CD4-positive, alpha-beta T cell treated with Interleukin-15 for 4 hours (primary cell): Measurements from ENCODE around the gene COLQ.
"Not testable (repeated sequence)": the region's sequence is repeated elsewhere in the genome, so short reads cannot be mapped to it uniquely, and the experiment has no call there.

Source experiments
- DNase-seq: peaks from one replicate; pipeline ENCODE4 v3.0.0-alpha.2; 2020; ENCODE audit warnings: low spot score

The COLQ gene

GRCh38 chr3:15490158-15490557 is 31.3 kb downstream of the COLQ start:
- no peak for DNase-seq

GRCh38 chr3:15488002-15488401 is 33.5 kb downstream of the COLQ start:
- DNase-seq: no peak

- DNase-seq: no peak
Measured at GRCh38 chr3:15486979-15487378, 34.5 kb downstream of the COLQ start.

- DNase-seq: no peak
Measured at GRCh38 chr3:15486020-15486419, 35.5 kb downstream of the COLQ start.

GRCh38 chr3:15484551-15484950 is 37.0 kb downstream of the COLQ start:
- not testable (repeated sequence) for DNase-seq

DNA sequence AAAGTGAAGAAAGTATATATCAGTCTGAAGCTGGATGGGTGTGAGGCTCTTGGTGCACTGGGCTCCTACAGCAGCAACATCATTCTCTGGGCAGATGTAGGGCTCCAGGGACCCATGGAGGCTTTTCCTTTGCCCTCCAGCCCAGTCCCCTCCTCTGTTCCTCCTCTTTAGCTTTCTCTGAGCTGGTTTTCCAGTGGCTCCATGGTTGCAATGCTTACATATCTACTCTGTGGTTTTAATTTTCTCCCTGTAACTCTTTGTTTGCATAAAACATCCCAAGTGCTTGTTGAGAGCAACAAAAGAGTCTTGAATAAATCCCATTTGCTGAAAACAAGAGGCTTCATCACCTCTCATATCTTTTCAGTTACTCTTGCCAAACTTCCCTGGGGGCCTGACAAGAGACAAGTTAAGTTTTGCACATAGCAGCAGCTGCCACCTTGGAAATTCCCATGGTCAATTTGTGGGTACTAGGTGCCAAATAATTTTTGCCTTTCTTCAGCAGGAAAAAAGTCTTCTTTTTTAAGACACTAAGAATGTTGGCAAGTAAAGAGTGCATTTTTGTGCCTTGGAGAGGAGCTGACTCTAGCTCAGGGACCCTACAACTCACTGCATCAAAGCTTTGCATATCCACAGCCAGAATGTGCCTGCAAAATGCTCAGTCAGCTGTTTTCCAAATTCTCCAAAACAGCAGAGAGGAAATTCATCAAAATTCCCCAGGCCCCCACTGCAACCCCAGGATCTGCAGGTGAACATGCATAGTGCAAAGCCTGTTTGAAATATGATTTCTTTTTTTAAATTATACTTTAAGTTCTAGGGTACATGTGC is 41.9 kb downstream of the COLQ start:
- no peak for DNase-seq

DNA sequence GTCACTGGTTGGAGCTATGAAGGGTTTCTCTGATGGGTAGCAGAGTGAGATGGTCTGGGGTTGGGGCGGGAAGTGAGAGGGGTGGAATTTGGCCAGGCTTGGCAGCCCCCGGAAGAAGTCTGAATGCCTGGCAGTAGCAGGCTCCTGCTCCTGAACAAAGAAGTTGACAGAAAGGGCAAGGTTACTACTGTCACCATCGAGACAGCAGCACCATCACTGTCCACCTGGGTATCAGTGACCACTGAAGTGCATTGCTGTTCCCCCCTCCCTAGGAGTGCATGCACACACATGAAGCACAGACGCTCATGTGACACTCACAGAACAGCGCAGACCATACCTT is 42.9 kb downstream of the COLQ start:
- no peak for DNase-seq

DNA sequence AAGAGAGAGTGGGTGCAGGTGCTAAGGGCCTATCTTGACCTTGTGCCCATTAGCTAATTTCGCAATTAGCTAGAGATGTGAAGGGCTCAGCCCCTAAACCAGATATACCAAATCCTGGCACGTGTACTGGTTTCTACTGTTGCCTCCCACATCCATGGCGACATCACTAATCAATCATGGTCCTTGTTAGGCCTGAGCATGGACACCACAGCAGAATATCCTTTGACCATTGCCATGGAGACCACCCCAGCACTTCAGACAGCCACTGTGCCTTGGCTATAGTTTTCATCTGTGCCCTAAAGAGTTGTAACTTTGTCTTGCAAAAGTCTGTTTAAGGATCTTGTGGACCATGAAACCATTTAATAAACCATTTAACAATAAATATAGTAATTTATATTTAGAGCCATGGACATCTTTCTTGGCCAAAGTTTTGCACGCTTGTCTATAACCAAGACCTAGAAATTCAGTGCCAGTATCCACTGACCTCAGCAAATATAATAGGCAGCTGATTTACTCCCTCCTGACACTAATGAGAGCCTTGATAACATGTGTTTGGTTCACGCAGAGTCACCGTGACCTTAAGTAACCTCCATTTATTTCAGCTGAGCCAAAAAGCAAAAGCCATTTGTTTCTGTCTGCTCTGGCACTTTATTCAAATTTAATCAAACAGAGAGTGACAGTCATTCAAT is 43.4 kb downstream of the COLQ start:
- DNase-seq: no peak

- no peak for DNase-seq
Measured at GRCh38 chr3:15476378-15476777, 45.1 kb downstream of the COLQ start.

- no peak for DNase-seq
Measured at GRCh38 chr3:15475161-15475560, 46.3 kb downstream of the COLQ start.

DNA sequence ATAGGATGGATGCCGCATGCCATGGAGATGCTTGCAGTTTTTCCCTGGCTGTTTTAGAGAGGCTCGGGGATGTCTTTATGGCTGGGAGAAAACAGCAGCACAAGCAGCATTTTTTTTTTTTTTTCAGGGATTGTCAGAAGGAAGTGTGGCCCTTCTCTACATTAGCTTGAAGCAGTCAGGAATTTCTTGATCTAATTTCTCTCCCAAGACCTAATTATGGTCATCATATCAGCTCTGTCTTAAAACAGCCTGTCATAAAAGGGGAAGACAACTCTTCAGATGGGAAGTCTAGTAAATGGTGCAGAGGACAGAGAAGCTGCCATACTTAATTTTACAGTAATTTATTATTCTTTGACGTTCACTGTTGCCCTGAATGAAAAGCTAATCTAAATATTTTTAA is 49.6 kb downstream of the COLQ start:
- DNase-seq: no peak

DNA sequence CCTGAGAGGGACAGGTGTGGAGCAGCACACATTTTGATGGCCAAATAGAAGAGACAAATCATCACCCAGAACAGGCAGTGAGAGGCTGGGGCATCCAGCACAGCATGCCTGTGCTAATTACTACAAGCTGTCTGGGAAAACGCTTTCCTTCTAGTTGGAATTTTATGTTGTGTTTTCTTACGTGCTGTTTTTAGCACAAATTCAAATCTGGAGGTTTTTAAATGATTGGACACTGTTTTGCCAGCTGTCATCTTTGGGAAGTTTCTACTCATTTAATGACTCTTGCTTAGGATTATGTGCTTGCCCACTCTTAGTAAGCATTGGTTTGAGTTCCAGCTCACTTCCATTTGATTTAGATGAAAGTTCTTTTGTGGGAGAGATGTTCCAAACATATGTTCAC is 50.7 kb downstream of the COLQ start:
- DNase-seq: no peak

- DNase-seq: no peak
Measured at GRCh38 chr3:15470261-15470660, 51.2 kb downstream of the COLQ start.

DNA sequence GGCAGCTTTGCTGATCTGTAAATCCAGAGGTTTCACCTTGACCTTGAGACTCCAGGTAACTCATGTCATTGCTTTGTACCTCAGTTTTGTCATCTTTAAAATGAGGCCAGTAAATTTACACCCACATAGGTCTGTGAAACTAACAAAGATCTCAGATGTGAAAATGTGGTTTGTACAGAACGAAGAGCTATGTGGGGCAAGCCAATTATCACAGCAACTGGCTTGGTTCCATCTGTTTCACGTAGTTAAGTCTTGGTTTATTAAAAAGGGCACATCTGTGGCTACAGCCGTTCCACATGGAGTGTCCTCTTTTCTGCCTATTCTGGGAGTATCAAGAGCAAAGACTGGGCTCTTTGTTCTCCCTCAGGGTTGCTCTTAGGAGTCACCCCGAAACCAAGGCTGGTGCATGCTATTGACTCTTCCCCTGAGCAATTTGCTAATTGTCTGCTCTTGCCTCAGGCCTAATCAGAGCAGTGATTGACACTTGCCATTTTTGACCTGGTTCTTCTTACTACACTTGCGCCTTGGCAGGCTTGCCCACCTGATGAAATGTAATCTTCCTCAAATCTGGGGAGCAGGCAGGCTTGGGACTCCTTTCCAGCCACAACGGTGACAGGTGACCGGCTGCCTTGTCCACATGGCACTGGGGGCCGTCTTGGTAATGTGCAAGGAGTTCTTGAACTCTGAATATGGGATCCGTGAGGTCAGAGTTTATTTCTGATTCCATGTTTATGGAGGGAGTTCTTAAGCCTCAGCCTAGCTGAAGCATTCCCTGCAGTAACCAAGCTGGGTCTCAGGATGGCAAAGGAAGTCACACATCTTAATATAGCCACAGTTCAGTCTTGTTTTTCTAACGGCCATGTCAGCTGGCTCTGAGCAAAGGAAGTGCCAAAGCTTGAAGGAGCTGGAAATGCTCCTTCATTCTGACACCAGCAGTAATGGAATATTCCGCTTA is 54.0 kb downstream of the COLQ start:
- DNase-seq: no peak

- DNase-seq: no peak
Measured at GRCh38 chr3:15465876-15466585, 55.5 kb downstream of the COLQ start.

DNA sequence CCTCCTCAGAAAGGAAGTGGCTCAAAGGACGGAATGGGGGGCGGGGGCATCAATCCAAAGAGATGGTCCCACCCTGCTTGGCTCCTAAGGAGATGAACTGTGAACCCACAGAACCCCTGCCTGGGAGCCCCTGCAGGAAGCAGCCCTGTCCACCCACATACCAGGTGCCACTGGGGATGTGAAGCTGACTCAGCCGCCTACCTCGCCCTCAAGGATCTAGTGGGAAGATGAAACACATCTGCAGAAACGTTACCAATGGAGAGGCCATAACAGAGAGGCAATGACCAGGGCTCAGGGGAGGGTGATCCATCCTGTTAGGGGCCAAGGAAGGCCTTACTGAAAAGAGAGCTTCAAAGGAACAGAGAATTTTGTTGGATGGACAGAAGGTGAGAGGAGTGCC is 59.1 kb downstream of the COLQ start:
- no peak for DNase-seq

- no peak for DNase-seq
Measured at GRCh38 chr3:15460891-15461531, 60.5 kb downstream of the COLQ start.

DNA sequence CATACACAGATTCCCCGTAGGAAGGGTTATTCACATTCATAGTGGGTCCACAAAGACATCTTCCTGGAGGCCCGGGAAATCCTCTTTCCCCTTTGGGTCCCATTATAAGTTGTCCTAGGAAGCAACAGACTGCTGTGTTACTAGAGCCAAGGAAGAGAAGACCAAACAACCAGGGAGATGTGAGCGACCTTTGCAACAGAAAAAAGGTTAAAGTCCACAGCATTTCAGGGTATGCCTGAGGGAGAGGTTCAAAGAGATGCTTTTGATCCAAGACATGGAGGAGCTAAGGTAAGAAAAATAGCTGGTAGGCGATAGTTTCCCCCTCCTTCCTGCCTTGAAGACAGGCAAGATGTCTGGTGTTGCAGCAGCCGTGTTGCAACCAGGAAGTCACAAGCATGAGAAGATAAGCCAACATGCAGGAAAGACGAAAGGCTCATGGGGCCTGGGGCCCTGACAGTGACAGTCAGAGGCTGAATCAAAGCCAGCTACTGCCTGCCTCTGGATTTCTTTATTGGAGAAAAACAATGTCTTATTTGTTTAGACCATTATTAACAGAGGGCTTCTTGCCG is 63.2 kb downstream of the COLQ start:
- no peak for DNase-seq

DNA sequence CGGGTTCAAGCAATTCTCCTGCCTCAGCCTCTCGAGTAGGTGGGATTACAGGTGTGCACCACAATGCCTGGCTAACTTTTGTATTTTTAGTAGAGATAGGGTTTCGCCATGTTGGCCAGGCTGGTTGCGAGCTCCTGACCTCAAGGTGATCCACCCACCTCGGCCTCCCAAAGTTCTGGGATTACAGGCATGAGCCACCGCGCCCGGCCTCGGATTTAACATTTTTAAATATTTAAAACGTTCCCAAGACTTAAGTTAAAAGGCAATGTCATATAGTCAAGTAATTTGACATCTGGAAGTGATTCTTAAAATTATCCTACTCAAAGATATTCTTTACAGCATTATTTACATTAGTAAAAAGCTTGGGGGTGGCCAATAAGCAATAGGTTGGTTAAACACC is 64.6 kb downstream of the COLQ start:
- not testable (repeated sequence) for DNase-seq

- DNase-seq: no peak
Measured at GRCh38 chr3:15456321-15456720, 65.2 kb downstream of the COLQ start.

DNA sequence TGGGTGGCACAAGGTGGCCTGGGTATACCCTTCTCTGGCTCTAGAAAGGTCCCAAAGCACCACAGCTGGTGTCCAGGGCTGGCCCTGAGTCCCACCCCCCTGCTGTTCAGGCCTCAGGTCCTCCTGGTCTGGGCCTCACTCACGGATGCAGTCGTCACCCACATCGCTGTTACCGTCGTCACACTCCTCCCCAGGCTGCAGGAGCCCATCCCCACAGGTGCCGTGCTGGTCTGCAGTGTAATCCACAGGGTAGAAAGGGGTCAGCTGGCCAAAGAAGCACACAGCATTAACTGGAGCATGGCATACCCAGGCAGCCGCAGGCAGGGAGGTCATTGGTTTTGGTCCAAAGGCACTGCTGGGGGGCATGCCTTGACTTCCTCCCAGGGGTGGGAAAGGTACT is 65.8 kb downstream of the COLQ start:
- DNase-seq: no peak
